ENCODE data around the gene TRIM36.

The TRIM36 gene

GRCh38 chr5:115160975-115161475 lies 8.7 kb downstream of the TRIM36 start:
- DNase-seq, result no peak

GRCh38 chr5:115151208-115151805 lies 18.4 kb downstream of the TRIM36 start:
- DNase-seq, result no peak

- DNase-seq, result no peak
Measured at GRCh38 chr5:115150512-115150911, 19.2 kb downstream of the TRIM36 start.

GRCh38 chr5:115147052-115147451 lies 22.7 kb downstream of the TRIM36 start:
- no peak for DNase-seq

- no peak for DNase-seq
Measured at GRCh38 chr5:115136294-115136693, 33.4 kb downstream of the TRIM36 start.

- DNase-seq, result no peak
Measured at GRCh38 chr5:115132465-115132864, 37.2 kb downstream of the TRIM36 start.

GRCh38 chr5:115126303-115126702 lies 43.4 kb downstream of the TRIM36 start:
- no peak for DNase-seq

- DNase-seq, result no peak
Measured at GRCh38 chr5:115124741-115125140, 45.0 kb downstream of the TRIM36 start.

- no peak for DNase-seq
Measured at GRCh38 chr5:115116001-115116400, 53.7 kb downstream of the TRIM36 start.

- DNase-seq, result no peak
Measured at GRCh38 chr5:115109840-115110239, 59.9 kb downstream of the TRIM36 start.

GRCh38 chr5:115109356-115109755 lies 60.4 kb downstream of the TRIM36 start:
- DNase-seq, result no peak

GRCh38 chr5:115100319-115100955 lies 69.3 kb downstream of the TRIM36 start:
- DNase-seq, result no peak

GRCh38 chr5:115098041-115098702 lies 71.5 kb downstream of the TRIM36 start:
- no peak for DNase-seq

GRCh38 chr5:115097236-115097635 lies 72.5 kb downstream of the TRIM36 start:
- DNase-seq, result no peak

- no peak for DNase-seq
Measured at GRCh38 chr5:115096034-115096769, 73.5 kb downstream of the TRIM36 start.

GRCh38 chr5:115087951-115088350 lies 81.8 kb downstream of the TRIM36 start:
- DNase-seq, result no peak

GRCh38 chr5:115086473-115086872 lies 83.2 kb downstream of the TRIM36 start:
- no peak for DNase-seq

GRCh38 chr5:115084246-115084793 lies 85.4 kb downstream of the TRIM36 start:
- no peak for DNase-seq

- DNase-seq, result no peak
Measured at GRCh38 chr5:115079924-115080623, 89.6 kb downstream of the TRIM36 start.
